DMS 273 (cell line): ENCODE results near the gene FAF1.
"Not testable (repeated sequence)": the region's sequence is repeated elsewhere in the genome, so short reads cannot be mapped to it uniquely, and the experiment has no call there.

Experiments used
- DNase-seq: peaks from one replicate; lab custom pipeline; 2025; ENCODE audit not compliant: unreplicated experiment; lab: John Stamatoyannopoulos, UW

Gene FAF1

DNA sequence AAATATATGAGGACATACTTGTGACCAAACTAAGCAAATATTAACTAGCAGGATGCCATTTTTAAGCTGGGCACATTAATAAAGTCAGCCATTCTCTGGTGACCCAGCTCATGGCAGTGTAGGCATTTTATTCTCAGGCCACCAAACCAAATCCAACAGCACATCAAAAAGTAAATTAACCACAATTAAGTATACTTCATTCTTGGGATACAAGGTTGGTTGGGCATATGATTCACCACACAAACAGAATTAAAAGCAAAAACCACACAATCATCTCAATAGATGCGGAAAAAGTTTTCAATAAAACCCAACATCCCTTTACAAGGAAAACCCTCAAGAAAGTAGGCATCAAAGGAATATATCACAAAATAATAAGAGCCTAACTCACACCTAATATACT lies 101.3 kb downstream of the FAF1 start:
- DNase-seq, result no peak

DNA sequence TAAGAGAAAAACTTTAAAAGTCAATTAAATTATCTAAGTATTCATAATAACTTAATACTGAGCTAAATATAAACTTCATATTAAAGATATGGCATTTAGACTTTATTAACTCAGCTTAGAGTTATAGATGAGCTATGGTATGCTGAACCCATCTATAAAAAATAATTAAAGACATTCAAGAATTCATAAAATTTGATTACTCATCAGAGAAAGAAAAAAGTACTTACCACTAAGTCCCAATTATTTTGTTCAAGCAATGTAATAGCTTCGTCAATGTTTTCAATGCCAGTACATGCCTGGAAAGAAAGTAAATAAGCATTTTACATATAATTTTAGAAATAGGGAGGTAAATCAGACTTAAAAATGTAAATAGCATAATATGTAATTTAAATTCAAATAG lies 102.4 kb downstream of the FAF1 start:
- no peak for DNase-seq

DNA sequence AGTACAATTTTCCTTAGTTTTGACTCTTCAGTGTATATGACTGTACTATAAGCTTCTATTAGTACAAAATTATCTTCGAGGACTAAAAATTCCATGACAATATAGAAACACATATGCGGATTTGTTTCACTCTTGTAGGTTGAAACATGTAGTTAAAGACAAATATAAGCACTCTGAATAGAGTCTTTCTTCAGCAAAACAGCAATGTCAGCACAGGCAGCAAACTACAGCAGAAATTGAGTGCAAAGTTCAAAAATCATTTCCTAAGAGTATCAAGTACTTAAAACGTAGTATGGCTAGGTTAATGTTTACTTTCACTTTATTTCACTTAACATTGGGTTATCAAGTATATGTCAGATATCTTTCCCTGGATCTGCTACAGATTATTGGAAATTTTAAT lies 106.7 kb downstream of the FAF1 start:
- DNase-seq, result no peak

DNA sequence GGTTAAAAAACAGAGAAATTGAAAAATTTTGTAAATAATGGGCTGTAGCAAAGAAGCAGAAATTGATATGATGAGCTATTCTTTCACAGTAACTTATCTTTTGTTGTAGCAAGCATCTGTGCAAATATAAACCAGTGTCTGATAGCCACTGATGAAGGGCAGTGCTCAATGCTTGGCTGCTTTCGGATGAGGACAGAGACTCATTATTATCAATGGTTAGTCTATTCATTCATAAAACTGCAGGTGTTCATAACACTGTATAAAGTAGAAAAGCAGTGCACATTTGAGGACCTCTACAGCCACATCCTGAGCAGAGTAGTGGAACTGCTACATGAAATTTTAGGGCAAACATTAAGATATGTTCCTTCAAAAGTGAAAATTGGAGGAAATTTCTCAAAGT lies 107.2 kb downstream of the FAF1 start:
- DNase-seq, result no peak

DNA sequence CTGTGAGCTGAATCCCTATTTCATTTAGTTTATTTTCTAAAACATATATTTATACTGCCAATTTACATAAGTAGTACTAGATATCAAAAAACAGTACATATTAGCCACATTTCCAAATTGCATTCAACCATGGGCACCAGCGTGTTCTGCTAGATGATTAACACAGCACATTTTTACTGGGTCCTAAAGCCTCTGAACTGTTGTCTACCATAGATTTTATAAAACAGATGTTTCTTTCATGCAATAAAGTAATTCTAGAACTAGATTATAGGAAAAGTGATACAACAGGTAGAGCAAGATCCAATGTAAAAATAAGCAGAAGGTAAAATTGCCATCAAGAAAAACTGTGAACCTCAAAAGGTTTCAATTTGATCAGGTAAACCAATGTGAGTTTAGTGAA lies 108.6 kb downstream of the FAF1 start:
- no peak for DNase-seq

DNA sequence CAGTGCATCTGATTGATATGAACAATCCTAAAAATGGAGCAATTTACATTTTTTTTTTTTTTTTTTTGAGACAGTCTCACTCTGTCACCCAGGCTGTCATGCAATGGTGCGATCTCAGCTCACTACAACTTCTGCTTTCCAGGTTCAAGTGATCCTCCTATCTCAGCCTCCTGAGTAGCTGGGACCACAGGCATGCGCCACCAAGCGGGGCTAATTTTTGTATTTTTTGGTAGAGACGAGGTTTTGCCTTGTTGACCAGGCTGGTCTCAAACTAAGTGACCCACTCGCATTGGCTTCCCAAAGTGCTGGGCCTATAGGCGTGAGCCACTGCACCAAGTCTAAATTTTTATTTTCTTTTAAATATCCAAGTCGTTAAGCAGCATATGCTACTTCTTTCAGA lies 109.0 kb downstream of the FAF1 start:
- DNase-seq, result no peak

DNA sequence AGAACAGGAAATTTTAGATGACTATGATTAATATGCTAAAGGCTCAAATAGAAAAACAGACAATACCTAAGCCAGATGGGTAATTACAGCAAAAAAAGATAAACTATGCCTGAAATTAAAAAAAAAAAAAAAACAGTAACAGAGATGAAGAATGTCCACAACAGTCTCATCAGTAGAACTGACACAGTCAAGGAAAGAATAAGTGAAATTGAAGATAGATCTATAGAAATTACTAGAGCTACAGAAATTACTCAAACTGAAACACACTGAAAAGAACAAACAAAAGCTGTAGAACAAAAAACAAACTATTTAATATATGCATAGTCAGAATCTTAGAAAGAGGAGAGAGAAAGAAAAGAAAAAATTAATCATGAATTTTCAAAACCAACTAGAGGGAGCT lies 112.8 kb downstream of the FAF1 start:
- no peak for DNase-seq

DNA sequence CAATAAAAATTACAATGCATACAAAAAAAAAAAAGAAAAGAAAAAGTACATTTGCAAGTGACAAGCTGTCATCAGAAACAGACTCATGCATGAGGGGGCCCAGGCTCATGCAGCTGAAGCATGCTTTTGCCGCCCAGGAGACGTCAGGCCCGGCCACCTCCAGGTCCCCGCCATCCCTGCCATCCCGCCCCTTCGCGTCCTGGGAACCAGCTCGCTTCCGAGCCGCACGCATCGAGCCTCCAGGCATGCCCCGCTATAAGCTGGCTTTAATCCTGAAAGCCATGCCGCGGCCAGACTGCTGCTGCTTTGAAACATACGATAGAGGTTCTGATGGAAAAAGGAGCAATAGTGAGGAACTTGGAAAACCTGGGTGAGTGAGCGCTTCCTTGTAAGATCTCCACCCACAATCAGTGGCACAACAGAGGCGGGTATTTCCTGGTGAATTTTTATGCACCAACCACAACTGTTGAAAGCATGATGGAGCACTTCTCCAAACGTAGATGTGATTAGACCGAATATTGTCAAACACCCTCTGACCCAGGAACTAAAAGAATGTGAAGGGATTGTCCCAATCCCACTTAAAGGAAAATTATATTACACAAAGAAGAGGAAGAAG lies 113.7 kb downstream of the FAF1 start:
- no peak for DNase-seq

DNA sequence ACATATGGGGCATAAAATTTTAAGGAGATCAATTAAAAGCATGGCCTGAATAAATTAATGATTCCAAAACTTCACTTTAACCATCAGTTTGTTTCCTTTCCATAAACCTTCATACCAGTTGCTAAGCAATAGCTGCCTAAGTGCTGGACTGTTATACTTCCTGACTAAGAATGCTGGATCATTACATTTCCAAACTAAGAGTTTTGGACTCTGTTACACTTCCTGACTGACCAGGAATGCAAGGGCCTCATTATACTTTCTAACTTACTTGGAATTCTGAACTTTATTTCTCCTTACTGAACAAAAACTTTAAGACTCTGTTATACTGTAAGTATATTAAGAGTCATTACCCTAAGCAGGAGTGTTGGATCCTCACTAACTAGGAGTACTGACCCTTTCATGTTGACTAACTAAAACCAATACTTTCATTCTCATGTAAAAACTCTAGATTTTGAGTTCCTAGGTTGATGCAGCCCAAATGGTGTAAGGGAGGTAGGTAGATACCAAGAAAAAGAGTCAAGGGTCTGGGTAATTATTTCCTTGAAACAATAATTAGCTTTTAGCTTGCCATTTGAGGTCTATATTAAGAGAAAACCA lies 118.2 kb downstream of the FAF1 start:
- DNase-seq, result no peak

DNA sequence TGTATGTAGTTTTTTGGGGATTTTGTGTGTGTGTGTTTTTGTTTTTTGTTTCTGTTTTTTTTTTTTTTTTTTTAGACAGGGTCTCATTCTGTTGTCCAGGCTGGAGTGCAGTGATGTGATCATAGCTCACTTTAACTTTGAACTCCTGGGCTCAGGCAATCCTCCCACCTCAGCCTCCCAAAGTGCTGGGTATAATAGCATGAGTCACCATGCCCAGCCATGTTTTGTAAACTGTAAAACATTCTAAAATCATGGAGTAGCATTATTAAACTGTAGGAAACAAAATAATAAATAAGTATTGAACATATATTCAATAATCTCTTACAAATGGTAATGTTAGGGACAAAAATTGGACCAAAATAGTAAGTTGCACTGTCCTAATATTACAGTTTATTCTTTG lies 124.0 kb downstream of the FAF1 start:
- DNase-seq, result no peak

DNA sequence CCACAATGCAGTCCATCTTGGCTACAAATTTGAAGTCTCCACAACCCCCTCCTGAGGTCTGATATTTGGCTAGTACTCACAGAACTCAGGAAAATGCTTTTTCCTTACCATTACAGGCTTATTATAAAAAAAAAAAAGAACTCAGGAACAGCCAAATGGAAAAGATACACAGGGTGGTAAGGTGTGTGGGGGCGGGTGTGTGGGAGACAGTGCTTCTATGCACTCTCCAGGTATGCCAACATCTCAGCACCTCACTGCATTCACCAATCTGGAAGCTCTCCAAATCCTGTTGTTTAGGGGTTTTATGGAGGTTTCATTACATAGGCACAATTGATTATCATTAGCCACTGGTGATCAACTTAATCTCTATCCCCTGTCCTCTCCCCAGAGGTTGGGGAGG lies 126.9 kb downstream of the FAF1 start:
- DNase-seq, result no peak

DNA sequence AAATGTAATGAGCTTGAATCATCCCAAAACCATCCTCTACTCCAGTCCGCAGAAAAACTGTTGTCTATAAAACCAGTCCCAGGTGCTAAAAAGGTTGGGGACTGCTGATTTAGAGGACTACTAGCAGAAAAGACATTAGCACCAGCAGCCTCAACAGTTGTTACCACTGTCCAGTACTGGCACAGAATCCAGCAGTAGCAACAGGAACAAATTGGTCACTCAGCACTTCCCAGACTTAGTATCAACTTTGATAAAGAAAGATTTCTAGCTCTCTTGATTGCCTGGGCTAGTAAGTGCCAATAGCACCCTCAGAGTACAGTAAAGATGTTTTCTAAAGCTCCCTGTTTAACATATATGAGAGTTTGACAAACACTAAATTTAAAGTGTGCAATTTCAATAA lies 127.9 kb downstream of the FAF1 start:
- no peak for DNase-seq

DNA sequence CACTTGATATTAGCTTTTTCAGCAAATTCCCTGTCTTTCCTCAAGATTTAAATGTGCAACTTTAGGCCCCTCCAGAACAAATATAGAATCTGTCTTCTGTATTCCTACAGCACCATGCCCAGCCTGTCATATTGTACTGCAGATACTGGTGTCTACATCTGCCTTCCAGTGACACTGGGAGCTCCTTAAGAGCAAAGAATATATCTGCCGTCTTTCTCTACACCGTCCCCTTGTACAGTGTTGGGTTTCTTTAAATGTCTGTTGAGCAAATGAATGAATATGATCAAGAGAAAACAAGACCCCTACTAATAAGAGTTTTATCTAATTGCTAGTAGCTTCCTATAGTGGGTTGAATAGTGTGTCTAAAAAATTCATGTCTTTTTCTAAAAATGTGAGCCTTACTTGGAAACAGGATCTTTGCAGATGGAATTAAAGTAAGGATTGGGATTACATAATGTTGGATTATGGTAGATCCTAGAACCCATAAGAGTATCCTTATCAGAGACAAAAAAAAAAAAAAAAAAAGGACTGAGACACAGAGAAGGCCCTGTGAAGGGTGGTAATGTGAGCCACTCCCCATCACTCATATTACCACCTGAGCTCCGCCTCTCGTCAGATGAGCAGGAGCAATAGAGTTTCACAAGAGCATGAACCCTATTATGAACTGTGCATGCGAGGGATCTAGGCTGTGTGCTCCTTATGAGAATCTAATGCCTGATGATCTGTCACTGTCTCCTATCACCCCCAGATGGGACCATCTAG lies 128.6 kb downstream of the FAF1 start:
- no peak for DNase-seq

DNA sequence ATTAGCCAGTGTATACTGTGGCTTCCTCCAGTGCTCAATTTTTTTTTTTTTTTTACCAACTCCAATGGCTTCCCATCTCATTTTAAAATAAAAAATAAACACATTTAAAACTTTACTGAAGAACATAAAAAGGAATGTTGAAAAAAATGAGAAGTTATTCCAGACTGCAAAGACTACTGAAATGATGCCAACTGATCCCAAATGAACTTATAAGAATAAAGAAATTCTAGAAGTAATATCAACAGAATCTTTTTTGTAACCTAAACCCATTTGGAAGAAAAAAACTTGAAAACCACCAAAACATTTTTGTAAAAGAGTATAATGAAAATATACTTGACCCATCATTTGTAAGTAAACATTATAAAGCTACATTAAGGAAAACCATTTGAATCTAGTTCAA lies 129.4 kb downstream of the FAF1 start:
- DNase-seq, result no peak

DNA sequence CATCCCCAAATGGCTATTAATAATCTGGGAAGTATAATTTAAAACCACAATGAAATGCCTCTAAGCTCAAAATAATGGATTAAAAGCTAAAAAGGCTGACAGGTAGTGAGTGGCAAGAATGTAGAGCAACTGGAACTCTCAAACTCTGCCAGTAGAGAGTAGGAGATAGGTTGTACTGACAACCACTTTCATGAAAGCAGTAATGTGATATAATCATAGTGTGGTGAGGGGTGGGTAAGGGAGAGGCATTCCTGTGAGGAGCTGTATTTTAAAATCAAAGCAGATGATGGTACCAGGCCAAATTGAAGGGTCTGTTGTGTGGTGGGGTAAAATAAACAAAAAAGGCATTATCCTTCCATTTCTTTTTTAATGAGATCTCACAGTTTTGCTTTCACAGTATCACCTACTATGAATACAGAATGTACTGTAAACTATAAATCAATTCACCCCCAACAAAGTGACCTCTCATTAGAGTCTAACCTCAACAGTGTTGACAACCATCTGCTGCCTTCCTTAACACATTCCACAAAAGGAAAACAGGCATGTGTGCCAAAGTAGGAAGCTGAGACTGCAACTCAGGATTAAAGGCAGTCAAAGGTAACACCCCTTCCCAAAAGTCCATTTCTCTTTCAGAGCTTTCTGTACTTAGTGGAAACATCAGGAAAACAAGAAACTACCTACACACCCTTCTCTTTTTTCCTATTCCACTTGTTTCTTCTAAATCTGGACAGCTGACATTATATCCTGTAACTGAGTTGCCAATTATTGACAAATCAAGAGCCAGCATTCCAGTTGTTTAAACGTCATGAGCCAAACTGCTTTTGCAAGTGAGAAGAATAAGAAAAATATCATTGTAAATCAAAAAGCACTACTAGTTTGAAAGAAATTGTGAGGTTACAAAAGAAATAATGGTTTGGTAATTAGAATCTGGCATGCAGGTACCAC lies 130.8 kb downstream of the FAF1 start:
- DNase-seq, result peak; percentile 87

DNA sequence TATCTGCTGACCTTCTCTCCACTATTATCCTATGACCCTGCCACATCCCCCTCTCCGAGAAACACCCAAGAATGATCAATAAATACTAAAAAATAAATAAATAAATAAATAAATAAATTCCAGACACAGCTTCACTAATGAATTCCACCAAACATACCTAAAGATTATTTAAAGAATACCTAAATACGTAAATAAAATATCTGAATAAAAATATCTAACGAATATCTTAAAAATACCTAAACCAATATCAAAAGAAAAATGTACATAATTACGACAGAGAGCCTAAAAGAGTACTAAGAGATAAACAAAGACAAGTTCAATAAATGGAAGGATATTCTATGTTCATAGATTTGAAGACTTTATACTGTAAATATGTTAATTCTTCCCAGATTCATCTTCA lies 132.5 kb downstream of the FAF1 start:
- no peak for DNase-seq

DNA sequence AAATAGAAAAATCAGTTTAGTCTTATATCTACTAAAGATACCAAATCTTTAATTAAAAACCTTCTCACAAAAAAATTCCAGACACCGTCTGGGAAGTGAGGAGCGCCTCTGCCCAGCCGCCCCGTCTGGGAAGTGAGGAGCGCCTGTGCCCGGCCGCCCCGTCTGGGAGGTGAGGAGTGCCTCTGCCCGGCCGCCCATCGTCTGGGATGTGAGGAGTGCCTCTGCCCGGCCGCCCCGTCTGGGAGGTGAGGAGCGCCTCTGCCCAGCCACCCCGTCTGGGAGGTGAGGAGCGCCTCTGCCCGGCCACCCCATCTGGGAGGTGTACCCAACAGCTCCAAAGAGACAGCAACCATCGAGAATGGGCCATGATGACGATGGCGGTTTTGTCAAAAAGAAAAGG lies 133.3 kb downstream of the FAF1 start:
- not testable (repeated sequence) for DNase-seq

DNA sequence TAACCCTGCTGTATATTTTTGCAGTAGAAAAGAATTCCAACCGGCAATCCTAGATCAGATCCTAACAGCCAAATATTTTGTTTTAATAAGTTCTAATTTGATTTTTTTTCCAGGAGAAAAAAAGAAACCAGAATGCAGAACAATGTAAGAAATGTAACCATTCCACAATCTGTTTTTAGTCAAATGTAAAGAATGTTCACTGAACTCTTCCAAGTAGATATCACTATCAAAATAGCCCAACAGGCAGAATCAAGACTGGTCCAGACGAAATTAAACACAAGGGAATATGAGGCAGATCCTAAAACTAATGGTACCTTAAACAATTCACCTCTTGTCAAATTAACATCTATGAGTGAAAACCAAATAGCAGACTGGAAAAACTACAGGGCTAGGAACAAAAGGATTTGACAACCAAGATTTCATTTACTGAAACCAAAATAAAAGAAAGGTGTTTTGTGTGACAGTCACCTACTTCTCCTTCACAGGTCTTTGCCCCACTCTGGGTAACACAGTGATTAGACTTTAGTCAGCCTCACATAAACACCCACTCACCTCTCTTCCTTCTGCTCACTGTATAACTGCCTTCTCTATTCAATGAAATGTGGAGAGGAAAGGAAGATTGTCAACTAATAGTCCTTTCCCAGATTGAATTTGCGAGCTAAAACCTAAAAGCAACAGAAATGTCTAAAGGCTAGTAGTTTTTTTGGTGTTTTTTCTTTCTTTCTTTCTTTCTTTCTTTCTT lies 137.9 kb downstream of the FAF1 start:
- no peak for DNase-seq

DNA sequence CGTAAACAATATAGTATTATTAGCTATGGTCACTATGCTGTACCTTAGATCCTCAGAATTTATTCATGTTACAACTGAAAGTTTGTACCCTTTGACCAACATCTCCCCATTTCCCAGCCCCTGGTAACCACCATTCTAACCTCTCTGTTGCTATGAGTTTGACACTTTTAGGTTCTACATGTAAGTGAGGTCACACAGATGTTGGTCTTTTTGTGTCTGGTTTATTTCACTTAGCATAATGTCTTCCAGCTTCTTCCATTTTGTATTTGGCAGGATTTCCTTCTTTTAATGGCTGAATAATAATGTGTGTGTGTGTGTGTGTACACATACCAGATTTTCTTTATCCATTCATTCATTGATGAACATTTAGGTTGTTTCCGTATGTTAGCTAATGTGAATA lies 139.5 kb downstream of the FAF1 start:
- DNase-seq, result no peak

DNA sequence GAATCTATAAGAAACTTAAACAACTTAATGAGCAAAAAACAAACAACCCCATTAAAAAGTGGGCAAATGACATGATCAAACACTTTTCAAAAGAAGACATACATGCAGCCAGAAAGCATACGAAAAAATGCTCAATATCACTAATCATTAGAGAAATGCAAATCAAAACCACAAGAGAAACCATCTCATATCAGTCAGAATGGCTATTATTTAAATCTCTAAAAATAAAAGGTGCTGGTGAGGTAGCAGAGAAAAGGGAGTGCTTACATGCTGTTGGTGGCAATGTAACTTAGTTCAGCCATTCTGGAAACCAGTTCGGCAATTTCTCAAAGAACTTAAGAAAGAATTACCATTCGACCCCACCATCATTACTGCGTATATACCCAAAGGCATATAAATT lies 147.7 kb downstream of the FAF1 start:
- no peak for DNase-seq

DNA sequence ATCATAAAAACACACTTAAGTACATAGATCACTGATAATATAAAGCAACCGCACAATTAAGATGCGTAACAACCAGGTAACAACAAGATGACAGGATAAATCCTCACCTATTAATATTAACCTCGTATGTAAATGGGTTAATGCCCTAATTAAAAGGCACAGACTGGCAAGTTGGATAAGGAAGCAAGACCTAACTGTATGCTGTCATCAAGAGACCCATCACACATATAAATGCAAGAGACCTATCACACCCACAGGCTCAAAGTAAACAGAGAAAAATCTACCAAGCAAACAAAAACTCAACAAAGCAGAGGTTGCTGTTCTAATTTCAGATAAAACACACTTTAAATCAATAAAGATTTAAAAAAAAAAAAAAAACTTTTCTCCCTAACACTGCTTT lies 151.8 kb downstream of the FAF1 start:
- DNase-seq, result no peak
